Measurements from ENCODE around the gene DDX1.

Gene DDX1

DNA sequence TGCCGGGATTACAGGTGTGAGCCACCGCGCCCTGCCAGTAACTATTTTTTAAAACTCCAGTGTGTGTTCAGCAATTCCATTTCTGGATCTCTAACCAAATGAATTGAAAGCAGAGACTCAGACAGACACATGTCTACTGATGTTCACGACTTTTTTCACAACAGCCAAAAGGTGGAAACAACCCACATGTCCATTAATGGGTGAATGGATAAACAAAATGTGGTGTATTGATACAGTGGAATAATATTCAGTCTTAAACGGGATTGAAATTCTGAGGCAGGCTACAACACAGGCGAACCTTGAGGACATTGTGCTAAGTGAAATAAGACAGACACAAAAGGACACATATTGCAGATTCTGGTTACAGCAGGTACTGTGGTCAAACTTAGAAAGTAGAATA, 55.0 kb downstream of the DDX1 start:
- DNase-seq (ENCODE audit: low spot score) = no peak

DNA sequence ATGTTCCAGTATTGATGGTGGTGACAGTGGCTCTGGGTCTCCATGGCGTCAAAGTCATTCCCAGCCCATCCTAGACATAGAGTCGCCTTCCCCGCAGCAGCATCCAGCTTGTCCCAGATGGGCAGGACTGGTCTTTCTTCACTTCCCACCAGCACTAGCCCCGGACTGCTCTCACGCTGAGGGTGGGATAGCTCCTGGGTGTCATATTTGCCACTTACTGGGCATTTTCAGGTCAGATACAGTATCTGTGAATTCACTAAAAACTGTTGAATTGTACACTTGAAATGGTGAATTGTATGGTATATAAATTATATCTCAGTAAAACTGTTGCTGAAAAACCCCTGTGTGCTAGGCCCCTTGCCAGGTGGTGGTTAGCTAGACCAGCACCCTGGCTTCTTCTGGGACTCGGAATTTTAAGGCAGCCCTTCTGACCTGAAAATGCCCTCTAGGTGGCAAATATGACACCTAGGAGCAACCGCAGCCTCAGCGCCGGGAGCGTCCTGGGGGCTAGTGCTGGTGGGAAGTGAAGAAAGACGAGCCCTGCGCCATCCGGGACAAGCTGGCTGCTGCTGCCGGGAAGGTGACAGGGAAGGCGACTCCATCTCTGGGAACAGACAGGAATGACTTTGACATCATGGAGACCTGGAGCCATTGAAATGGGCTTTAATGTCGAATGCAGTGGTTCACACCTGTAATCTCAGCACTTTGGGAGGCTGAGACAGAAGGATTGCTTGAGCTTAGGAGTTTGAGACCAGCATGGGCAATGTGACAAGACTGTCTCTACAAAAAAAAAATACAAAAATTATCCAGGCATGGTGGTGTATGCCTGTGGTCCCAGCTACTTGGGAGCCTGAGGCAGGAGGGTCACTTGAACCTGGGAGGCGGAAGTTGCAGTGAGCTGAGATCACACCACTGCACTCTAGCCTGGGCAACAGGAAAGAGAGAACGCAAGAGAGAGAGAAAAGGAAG, 56.2 kb downstream of the DDX1 start:
- no peak for DNase-seq (ENCODE audit: low spot score)

DNA sequence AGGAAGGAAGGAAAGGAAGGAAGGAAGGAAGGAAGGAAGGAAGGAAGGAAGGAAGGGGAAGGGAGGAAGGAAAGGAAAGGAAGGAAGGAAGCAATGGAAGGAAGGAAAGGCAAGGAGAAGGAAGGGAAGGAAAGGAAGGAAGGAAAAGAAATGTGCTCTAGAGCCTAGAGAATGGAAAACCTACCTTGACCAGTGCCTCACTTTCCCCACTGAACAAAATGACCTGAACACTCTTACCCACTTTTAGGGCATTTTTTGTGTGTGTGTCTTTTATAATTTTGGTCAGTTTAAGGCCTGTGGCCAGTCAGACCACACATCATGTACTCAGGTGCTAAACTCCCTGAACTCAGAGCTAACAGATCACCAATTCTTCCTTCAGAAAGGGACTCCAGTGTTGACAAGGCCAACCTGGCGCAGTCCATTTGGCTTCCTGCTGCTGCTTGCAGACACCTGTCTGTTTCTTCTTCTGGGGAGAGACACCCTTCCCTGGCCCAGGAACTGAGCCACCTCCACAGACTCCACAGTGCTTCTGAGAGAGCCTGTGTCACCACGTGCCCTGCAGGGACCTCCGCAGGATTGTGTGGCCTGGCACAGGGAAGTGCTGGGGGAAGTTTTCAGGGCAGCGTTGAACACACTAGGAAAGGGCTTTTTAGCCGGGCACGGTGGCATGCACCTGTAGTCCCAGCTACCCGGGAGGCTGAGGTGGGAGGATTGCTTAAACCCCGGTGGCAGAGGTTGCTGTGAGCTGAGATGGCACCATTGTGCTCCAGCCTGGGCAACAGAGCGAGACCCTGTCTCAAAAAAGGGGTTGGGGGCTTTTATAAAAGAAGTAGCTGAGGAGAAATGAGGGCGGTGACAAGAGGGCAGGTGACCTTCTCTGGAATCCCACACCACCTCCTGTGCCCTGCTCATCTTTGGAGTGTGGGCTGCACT, 57.2 kb downstream of the DDX1 start:
- DNase-seq (ENCODE audit: low spot score) = no peak

DNA sequence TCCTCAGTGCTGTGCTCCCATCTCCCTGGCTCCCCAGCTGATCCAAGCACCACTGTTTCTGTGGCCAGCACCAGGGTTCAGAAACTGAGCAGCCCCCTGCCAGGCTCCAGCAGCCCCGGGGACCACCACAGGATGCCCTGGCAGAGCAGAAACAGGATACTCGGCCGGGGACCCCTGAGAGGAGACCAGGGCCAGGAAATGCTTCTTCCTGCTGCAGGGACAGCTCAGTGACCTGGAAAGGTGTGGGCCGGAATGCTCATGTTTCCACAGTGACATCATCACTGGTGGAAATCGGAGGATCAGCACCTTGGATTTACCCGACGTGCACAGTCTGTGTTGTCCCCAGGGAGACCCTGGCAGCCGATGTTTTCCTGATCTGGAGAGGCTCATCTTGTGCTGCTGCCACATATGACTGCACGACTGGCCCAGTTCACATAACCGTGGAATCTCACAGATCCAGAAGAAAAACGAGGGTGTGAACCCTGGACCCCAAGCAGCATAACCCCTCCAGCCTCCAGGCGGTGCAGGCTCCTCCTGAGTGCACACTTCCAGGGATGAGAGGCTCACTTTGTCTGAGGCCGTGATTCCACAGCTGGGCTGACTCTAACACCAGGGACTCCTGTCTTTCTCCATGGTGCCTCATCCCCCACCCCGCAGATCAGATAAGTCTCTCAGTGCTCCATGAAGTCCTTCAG, 58.0 kb downstream of the DDX1 start:
- no peak for DNase-seq (ENCODE audit: low spot score)

DNA sequence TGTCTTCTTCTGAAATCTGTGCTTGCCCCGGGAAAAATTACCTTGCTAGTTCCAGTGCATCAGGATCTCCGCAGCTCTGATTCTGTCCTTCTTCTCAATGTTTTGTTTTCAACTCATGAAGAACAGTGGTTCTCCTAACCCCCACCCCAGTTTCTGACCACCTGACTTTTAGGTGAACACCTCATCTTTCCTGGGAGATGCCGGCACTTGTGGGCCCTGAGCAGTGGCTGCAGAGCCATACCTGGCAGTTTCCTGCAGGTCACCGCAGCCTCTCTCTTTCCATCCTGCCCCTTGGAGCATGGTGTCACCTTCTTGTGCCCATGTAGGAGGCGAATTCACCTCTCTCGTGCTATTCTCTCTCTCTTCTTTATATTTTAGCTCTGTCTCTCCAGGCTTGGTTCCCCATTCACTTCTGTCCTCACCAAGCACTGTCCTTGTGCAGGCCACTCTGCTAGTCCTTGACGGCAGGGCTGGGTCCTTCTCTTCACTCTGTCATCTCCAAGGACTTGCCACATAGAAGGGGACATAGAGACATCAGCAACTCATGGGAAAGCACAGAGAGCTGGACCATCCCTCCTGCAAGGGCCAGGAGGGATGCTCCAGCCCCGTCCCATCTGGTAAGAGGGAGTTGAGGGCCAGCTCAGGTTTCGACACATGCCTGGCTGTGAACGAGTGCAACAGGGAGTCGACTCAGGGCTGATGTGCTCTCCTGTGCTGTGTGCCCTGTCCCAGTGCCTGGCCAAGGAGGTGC, 59.1 kb downstream of the DDX1 start:
- no peak for DNase-seq (ENCODE audit: low spot score)

DNA sequence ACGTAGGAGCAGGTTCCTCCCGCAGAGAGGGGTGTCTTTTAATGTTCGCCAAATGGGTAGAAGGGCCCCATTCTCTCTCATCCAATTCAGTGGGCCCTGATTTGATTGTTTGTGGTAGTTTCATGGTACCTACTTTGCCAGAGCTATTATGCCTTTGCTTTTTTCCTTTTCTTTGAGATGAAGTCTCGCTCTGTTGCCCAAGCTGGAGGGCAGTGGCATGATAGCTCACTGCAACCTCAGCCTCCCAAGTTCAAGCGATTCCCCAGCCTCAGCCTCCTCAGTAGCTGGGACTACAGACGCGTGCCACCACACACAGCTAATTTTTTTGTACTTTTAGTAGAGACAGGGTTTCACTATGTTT, 59.7 kb downstream of the DDX1 start:
- no peak for DNase-seq (ENCODE audit: low spot score)

DNA sequence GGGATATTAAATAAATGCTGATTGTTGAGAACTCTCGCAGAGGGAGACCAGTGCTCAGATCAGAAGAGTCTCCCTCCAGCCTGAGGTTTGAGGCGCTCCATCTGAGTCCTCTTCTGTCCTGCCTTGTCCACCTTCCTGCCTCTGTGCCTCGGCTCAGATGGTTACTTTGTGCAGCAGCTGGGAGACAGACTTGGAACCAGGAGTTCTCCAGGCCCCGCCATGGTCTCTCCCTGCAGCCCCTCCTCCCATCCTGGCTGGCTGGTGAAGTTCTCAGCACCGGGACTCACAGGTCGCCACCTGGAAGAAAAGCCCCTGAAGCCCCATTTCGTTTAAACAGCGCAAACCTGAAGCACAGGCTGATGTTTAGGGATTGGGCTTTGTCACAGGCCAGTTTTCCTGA, 60.6 kb downstream of the DDX1 start:
- DNase-seq (ENCODE audit: low spot score) = no peak

DNA sequence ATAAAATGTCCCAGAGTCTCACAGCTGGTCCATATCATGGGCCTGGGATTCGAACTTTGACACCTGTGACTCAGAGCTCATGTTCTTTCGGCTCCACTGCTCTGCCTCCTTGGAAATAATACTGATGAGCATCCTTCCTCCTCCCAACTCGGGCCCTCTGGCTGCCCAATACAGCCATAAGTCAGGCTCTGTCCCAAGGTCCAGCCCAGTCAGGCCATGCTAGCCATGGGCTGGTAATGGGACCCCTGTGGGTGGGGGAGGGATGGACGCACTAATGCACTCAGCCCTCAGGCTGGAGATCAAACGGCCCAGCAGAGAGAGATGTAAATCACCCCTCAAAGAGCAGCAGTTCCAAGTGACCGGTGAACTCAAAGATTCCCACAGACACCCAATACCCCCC, 61.1 kb downstream of the DDX1 start:
- no peak for DNase-seq (ENCODE audit: low spot score)

DNA sequence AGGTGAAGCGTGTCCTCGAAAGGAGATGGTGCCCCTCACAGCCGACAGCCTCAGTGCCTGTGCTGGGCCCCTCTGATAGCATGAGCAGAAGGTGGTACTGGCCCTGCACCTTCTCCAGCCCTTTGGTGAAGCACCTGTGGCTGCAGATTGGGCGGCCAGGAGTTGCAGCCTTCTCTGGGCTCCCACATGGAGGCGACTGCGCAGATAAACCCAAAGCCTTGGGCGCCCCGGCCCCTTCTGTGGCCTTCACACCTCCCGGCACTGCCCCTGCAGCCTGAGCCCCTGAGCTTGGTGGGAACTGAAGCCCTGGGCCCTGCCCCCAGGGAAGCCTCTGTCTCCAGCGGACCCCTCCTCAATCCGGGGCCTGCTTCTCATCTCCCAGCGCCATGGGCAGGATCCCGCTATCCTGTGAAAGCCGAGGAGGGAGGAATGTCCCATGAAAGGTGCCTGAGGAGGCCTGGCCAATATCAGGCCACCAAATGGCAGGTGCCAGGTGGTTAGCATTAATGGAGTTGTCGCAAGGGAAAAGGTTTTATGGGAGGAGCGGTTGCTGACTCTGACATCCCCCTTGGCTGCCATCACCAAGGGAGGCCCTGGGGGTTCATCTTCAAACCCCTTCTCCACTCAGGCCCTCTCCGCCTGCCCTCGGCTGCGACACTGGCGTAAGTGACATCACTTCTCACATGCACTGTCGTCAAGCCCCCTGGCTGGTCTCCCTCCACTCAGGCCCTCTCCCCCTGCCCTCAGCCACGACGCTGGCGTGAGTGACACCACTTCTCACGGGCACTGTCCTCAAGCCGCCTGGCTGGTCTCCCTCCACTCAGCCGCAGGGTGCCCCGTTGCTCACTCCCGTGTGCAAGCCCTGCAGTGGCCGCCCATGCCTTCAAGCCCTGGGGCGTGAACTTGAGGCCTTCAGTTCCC, 62.4 kb downstream of the DDX1 start:
- no peak for DNase-seq (ENCODE audit: low spot score)

DNA sequence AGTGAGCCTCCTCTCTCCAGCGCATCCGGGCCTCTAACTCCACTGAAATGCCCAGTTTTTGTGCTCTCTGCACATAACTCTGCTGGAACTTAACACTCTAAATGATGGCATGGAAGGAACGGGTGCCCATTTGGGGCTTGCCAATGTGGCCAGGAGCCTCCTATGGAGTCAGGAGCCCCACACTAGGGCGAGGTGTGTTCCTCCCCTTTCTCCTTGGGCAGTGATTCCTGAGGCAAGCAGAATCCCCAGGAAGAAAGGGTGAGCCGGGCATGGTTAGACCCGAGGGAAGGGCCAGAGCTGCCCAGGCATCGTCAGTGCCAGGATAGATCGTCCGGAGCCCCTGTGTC, 63.0 kb downstream of the DDX1 start:
- DNase-seq (ENCODE audit: low spot score) = no peak

DNA sequence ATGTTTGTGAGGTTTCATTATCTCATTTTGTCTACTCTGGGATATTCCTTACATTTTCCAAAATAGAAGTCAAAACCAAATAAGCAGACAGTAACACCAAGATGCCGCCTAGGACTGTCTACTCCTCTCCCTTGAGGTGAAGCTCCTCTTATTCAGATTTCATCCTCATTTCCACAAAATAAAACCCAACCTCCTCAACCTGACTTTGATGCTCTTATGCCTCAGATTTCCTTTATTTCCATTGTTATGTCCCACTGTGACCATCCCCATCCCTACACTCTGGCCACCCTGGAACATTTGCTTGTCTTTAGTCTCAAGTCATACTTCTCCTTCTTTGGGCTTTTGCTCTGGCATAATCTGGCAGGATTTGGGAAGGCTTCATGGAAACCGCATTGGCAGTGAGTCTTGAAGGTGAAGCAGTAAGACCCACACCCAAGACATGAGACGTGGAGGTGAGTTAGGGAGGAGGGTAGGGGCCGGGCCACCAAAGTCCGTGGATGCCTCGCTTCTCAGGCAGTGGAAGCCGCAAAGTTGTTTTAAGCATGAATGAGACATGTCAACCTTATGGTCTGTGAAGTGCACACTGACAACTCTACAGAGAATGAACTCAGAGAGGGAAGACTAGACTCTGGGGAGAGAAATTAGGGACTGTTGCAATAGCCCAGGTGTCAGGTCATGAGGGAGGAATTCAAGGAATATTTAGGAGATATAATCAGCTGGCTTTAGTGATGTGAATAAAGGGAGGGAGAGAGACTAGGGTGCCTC, 63.6 kb downstream of the DDX1 start:
- no peak for DNase-seq (ENCODE audit: low spot score)

DNA sequence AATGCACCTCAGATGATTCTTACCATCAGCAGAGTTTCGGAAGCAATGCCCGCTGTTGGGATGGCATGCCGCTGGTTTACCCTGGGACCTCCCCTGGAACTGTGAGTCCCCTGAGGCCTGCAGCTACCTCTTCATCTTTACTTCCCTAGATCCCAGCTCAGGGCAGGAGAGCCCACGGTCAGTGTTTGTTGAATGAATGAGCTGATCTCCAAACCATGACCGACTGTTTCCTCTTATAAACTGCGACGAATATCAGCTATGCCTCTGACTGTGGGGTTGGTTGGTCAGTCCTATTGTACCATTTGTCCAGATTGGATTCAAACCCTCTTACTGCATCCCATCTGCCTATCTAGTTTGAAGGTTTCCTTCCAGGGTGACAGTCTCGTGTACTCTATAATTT, 64.4 kb downstream of the DDX1 start:
- DNase-seq (ENCODE audit: low spot score) = no peak

DNA sequence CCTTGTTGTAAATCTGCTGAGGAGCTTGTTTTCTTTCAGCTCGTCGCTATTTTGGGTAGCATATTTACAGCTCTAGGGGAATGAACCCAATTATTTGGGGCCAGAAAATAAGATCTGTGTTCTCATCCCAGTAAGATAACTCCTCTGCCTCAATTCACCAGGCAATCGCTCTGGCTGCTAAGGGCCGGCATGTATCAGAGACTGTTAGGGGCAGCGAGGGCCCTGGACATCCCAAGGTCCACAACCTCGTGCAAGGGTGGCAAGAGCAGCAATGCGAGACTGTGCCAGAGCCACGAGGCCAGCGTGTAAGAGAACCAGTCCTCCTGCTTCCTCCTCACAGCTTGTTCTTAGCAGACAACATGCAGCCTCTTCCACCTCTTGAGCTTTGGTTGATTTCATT, 66.1 kb downstream of the DDX1 start:
- no peak for DNase-seq (ENCODE audit: low spot score)

DNA sequence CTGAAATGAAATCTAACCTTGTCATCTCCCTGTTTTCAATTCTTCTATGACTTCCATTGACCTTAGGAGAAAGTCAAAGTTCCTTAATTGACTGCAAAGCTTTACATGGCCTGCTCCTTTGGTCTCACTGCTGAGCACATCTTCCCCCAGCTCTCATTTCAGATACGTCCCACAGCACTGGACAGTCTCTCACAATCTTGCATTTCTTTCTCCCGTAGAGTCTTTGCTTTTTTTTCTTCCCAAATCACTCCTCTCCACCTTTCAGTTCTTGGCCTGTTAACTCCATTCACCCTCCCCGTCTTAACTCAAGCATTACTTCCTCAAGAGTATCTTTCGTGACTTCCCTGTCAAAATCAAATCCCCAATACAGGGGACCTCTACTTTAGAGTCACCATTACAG, 67.2 kb downstream of the DDX1 start:
- no peak for DNase-seq (ENCODE audit: low spot score)

DNA sequence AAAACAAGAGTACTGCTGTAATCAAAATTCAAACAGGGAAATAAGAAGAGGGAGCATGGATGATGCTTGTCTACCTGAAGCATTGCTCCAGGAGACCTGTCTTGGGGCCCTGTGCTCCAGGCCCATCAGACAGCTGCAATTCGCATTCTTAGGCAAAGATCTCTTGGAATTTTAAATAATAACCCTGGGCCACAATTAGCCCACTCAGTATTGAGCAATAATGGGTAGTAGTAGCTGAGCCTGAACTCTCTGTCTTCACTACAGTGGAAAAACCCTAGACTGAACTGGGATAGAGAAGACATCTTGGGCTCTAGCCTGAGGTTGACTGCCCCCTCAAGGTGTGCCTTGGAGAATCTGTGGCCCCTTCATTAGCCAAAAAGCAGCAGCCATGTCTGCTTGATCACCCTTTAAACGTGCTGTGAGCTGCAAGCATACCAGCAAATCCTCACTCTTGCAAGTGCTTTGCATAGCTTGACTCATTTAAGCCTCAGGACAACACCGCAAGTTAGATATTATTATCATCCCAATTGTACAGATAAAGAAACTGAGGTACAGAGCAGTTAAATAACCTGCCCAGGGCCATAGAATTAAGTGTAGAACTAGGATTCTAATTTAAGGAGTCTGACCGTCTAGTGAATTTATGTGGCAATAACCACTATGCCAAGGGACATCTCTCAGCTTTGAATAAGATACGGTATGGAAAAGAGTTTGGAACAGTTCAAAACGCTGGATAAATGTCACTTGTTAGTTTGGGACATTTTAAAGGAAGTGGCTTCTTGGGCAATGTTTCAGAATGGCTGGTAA, 69.0 kb downstream of the DDX1 start:
- no peak for DNase-seq (ENCODE audit: low spot score)

DNA sequence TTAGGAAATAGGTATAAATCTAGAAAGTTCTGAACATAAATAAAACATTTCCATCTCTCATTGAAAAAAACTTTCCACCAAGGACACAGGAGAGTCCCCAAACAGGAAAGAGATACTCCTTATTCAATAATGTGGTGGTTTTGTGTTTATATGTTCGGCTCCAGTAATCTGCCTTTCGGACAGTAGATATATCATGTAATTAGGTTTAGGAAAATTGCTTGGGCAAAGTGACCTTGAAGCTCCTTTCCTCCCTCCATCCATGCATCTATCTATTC, 69.6 kb downstream of the DDX1 start:
- no peak for DNase-seq (ENCODE audit: low spot score)

DNA sequence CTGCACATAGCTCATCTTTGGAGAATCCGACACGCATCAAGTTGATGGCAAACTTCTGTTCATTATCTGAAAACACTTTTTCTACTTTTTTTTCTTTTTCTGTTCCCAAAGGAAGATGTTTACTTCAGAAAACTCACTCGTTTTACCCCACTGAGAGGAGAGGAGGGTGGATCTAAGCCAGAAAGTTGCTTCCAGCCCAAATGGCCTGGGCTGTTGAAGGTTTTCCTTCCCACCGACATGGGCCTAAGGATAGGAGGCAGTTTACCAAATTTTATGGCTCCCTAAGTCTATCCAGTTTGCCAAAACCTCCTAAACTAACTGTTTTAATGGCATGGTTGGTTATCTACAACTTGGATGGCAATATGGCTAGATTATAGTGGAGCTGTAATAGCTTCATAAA, 70.4 kb downstream of the DDX1 start:
- DNase-seq (ENCODE audit: low spot score) = no peak

DNA sequence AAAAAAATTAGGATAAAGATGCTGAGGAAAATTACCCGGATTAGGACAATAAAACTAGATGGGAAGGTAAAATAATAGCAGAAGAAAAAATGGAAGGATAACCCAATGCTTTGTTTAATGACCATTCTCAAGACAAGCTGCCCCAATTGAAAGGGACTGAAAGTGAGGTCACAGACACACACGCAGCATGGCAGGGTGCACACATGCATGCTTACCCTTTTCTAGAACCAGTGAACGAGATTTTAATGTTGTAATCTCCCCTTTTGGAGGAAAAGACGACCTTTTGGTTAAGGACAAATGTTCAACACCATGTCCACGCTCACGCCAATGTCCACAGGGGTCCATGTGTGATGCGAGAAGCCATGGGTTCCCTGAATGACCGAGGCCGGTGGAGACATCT, 70.9 kb downstream of the DDX1 start:
- no peak for DNase-seq (ENCODE audit: low spot score)

DNA sequence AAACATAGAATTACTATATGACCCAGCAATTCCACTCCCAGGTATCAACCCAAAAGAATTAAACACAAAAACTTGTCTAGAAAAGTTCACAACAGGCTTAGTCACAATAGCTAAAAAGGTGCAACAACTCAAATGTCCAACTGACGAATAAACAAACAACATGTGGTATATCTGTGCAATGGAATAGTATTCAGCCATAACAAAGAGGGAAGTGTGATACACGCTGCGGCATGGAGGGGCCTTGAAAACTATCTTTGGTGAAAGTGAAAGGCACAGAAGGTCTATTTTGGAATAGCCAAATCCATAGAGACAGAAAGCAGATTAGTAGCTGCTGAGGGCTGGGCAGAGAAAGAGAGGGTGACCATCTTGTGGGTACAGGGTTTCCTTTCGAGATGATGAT, 72.1 kb downstream of the DDX1 start:
- DNase-seq (ENCODE audit: low spot score) = no peak

All from LoVo (cell line).